ENCODE results near the gene GNA15. TPM values are rescaled to one million over a fixed set of nuclear protein-coding genes. Genes with fewer than 3 reads are reported as not detected.

GNA15 gene
- total and polyA plus RNA-seq, 2 donors (not counting 3 experiments of a cell fraction or from before 2014, with no cell fraction given) = 0.17 TPM; not detected in 1

- intact Hi-C loops (cut with micrococcal nuclease) (loop anchor here (1.0 kb wide), 4 partner anchors 9 to 205 kb away; no protein-coding TSS in a partner anchor), dilution Hi-C loops (cut with MboI; ENCODE audit: extremely low pct_ligation_motif_present, low sequenced_read_pairs) (no loop called here)
- DNase-seq (ENCODE audit: low read depth, low spot score) (peak; percentile 100), FAIRE-seq (peak; percentile 100)
- Histone ChIP-seq H2AFZ (ENCODE audit: low read depth, low read length) (no peak overlapping the region), H3K27me3 (ENCODE audit: control insufficient read depth in 2 of 2, insufficient read depth in 2 of 2, low read length in 2 of 2) (no peaks in the 10 kb centered on the region), H3K4me3 (replicated peaks in 1 of 3; ENCODE audit: insufficient read depth in 1 of 3, low read depth in 1 of 3, low read length in 3 of 3) (peak overlapping the region in 1 of 3 experiments; percentile 6), H3K9me3 (replicated peaks; ENCODE audit: control insufficient read depth, insufficient read depth, low read length) (no peaks in the 10 kb centered on the region), H3K79me2 (ENCODE audit: control insufficient read depth, insufficient read depth, low read length) (no peaks in the 10 kb centered on the region), H3K36me3 (ENCODE audit: control insufficient read depth in 2 of 2, extremely low read depth in 1 of 2, insufficient read depth in 2 of 2, low read length in 2 of 2) (no peaks in the 10 kb centered on the region), H3K9me1 (replicated peaks; ENCODE audit: control insufficient read depth, extremely low read depth, insufficient read depth, low read length) (no peaks in the 10 kb centered on the region), H3K4me1 (ENCODE audit: control insufficient read depth, extremely low read depth, insufficient read depth, low read length) (peaks cover 13% of the 10 kb centered on the region), H3K27ac (ENCODE audit: insufficient read depth, low read depth, low read length) (peak overlapping the region; percentile 99), H4K20me1 (replicated peaks; ENCODE audit: control insufficient read depth, extremely low read depth, insufficient read depth, low read length) (no peaks in the 10 kb centered on the region), H3K4me2 (ENCODE audit: insufficient read depth, low read length) (peak overlapping the region; percentile 61), H3K9ac (replicated peaks; ENCODE audit: extremely low read depth, insufficient read depth, low read length) (peak overlapping the region; percentile 82)
- no peak for TF ChIP-seq CTCF (IDR thresholded peaks at IDR 0.05; ENCODE audit: extremely low read depth in 1 of 2, insufficient read depth in 1 of 2, low read depth in 1 of 2, low read length in 2 of 2)
- TF ChIP-seq GATA2 (IDR thresholded peaks at IDR 0.05; ENCODE audit: insufficient read depth, insufficient read length, low read depth, low read length) = peak; percentile 100
- TF ChIP-seq FOS (IDR thresholded peaks at IDR 0.05; ENCODE audit: borderline replicate concordance, insufficient read depth, low read length) = peak; percentile 100
- TF ChIP-seq MYC (IDR thresholded peaks at IDR 0.05; ENCODE audit: low read depth, low read length) = peak; percentile 78
- TF ChIP-seq JUN (IDR thresholded peaks at IDR 0.05; ENCODE audit: borderline replicate concordance, insufficient read depth, insufficient read length, low read depth) = peak; percentile 97
- TF ChIP-seq EZH2 (IDR thresholded peaks at IDR 0.05; ENCODE audit: borderline replicate concordance, low read depth, low read length, severe bottlenecking) = no peak
- TF ChIP-seq MAX (IDR thresholded peaks at IDR 0.05; ENCODE audit: insufficient read depth, insufficient read length) = no peak
- peak; percentile 91 for TF ChIP-seq POLR2A (IDR thresholded peaks at IDR 0.05; ENCODE audit: low read depth, low read length)
- peak; percentile 99 for TF ChIP-seq POLR2AphosphoS5 (IDR thresholded peaks at IDR 0.05; ENCODE audit: insufficient read depth, low read depth, low read length)
- POLR2A ChIA-PET = interaction anchor here (0.6 kb wide), 1 partner anchor 11 kb away, joined by 9 read pairs; no protein-coding TSS in a partner anchor
- CTCF ChIA-PET = interaction anchor here (1.1 to 1.7 kb wide), 3 partner anchors 13 to 27 kb away, joined by 3 to 5 read pairs (median 5); no protein-coding TSS in a partner anchor
- BruUV-seq (replicated peaks) = no TSS peak
Observed at GRCh38 chr19:3154957-3155736, 19.3 kb downstream of the GNA15 start.

Data from endothelial cell of umbilical vein (primary cell).